GM20000 (cell line): ENCODE data around the gene CA14.
"Not testable (repeated sequence)": the region's sequence is repeated elsewhere in the genome, so short reads cannot be mapped to it uniquely, and the experiment has no call there.

ENCODE experiments used
- DNase-seq: peaks from one replicate; pipeline ENCODE4 v3.0.0; 2012; ENCODE audit warnings: low spot score
- CTCF ChIP-seq: IDR thresholded peaks from 2 replicates; pipeline ENCODE4 v1.5.1; 2012; ENCODE audit warnings: mild to moderate bottlenecking, control low read depth; ENCODE audit errors: extremely low read depth, missing control alignments

The CA14 gene

GRCh38 chr1:150257624-150258585 is at the start of gene CA14:
CA14 (plus strand) TSS chr1:150257774; CDS start chr1:150258129, 355 bp downstream.
- no peak for TF ChIP-seq CTCF
- no peak for DNase-seq

- not testable (repeated sequence) for DNase-seq
These were observed 49.1 kb upstream of the CA14 start for GRCh38 chr1:150208460-150208859.

GRCh38 chr1:150210091-150210490 is 47.5 kb upstream of the CA14 start:
- DNase-seq: no peak

GRCh38 chr1:150210706-150211105 is 46.9 kb upstream of the CA14 start:
- no peak for DNase-seq
- TF ChIP-seq CTCF: no peak

More at GRCh38 chr1:150210091-150210490, 47.5 kb upstream of the CA14 start:
- TF ChIP-seq CTCF: no peak

- no peak for DNase-seq
- TF ChIP-seq CTCF: no peak
These were observed 45.5 kb upstream of the CA14 start for GRCh38 chr1:150212070-150212469.

GRCh38 chr1:150213170-150214098 is 44.1 kb upstream of the CA14 start:
- TF ChIP-seq CTCF: no peak
- DNase-seq: peak; percentile 91

GRCh38 chr1:150214099-150214756 is 43.3 kb upstream of the CA14 start:
- not testable (repeated sequence) for DNase-seq

- not testable (repeated sequence) for DNase-seq
These were observed 41.7 kb upstream of the CA14 start for GRCh38 chr1:150215855-150216254.
